CD14-positive monocyte (primary cell): ENCODE results near the gene WFS1. TPM values are rescaled to one million over a fixed set of nuclear protein-coding genes. Genes with fewer than 3 reads are reported as not detected.
A peak's percentile ranks its signal among the peaks of the same experiment; 100 is the strongest.

ENCODE experiments used
- DNase-seq, 3 donors: peaks; one replicate each; pipeline ENCODE4 v3.0.0-alpha.2; 2011 to 2022
- H2AFZ ChIP-seq: 2 replicates; pipeline ENCODE4 v1.6.0; 2012; ENCODE audit warnings: mild to moderate bottlenecking, low read depth, low read length, inconsistent platforms; ENCODE audit not compliant: insufficient read depth, poor library complexity, severe bottlenecking
- H3K27ac ChIP-seq, 2 donors: 1 replicate in 1 of 2; 2 replicates in 1 of 2; pipeline ENCODE4 v1.5.1; 2012 to 2013; ENCODE audit warnings: low read length in 2 of 2, control low read depth in 1 of 2, inconsistent platforms in 1 of 2, low read depth in 1 of 2, mild to moderate bottlenecking in 1 of 2
- H3K27me3 ChIP-seq, 2 donors: one replicate each; pipeline versions ENCODE4 v1.6.0 to v1.6.1; 2011 to 2013; ENCODE audit warnings: low read length in 2 of 2; ENCODE audit not compliant: control insufficient read depth in 2 of 2, insufficient read depth in 2 of 2
- H3K36me3 ChIP-seq, 2 donors: replicated peaks in 1 of 2; 1 replicate in 1 of 2; 2 replicates in 1 of 2; pipeline versions ENCODE4 v1.5.1 to v1.6.1; 2012 to 2013; ENCODE audit warnings: low read length in 2 of 2, control low read depth in 1 of 2, inconsistent platforms in 1 of 2, mild to moderate bottlenecking in 1 of 2; ENCODE audit not compliant: insufficient read depth in 2 of 2, control insufficient read depth in 1 of 2
- H3K4me1 ChIP-seq, 2 donors: 1 replicate in 1 of 2; 2 replicates in 1 of 2; pipeline versions ENCODE4 v1.5.1 to v1.6.1; 2012 to 2013; ENCODE audit warnings: low read length in 2 of 2, control low read depth in 1 of 2, inconsistent platforms in 1 of 2, mild to moderate bottlenecking in 1 of 2, moderate library complexity in 1 of 2; ENCODE audit not compliant: insufficient read depth in 2 of 2, control insufficient read depth in 1 of 2
- H3K4me2 ChIP-seq: replicated peaks from 2 replicates; pipeline ENCODE3; 2012; ENCODE audit warnings: low read length, moderate library complexity, mild to moderate bottlenecking; ENCODE audit not compliant: poor library complexity, severe bottlenecking; ENCODE audit errors: extremely low read depth
- H3K4me3 ChIP-seq, 3 experiments: fragments of 200-600 bp in 1 of 3; sonication (generic) in 1 of 3; replicated peaks in 1 of 3; 1 replicate in 2 of 3; 2 replicates in 1 of 3; pipeline ENCODE4 v1.5.1; 2011 to 2013; ENCODE audit warnings: low read length in 3 of 3, mild to moderate bottlenecking in 3 of 3, control low read depth in 2 of 3, low read depth in 2 of 3, inconsistent platforms in 1 of 3, moderate library complexity in 1 of 3
- H3K79me2 ChIP-seq: 2 replicates; pipeline ENCODE4 v1.6.0; 2012; ENCODE audit warnings: mild to moderate bottlenecking, control low read depth, inconsistent platforms, low read length, moderate library complexity; ENCODE audit not compliant: insufficient read depth
- H3K9ac ChIP-seq: 2 replicates; pipeline ENCODE4 v1.6.0; 2017; ENCODE audit warnings: low read length, mild to moderate bottlenecking; ENCODE audit not compliant: insufficient read depth, poor library complexity, severe bottlenecking
- H3K9me3 ChIP-seq, 2 donors: replicated peaks in 1 of 2; 1 replicate in 1 of 2; 2 replicates in 1 of 2; pipeline versions ENCODE4 v1.5.1 to v1.6.1; 2012 to 2013; ENCODE audit warnings: low read length in 2 of 2, control low read depth in 1 of 2; ENCODE audit not compliant: control insufficient read depth in 1 of 2, insufficient read depth in 1 of 2
- H4K20me1 ChIP-seq: 2 replicates; pipeline ENCODE4 v1.6.0; 2012; ENCODE audit warnings: mild to moderate bottlenecking, low read length, control low read depth, moderate library complexity; ENCODE audit not compliant: insufficient read depth
- H3K27ac Mint-ChIP-seq, 7 donors: one replicate each; pipeline ENCODE4 v1.8.0; 2020; ENCODE audit warnings: mild to moderate bottlenecking in 7 of 7, mixed read lengths in 7 of 7, moderate library complexity in 6 of 7, inconsistent platforms in 2 of 7
- H3K27me3 Mint-ChIP-seq, 3 donors: one replicate each; pipeline ENCODE4 v1.8.0; 2021 to 2022; ENCODE audit warnings: low read depth in 3 of 3, mild to moderate bottlenecking in 3 of 3, mixed read lengths in 3 of 3, moderate library complexity in 3 of 3, inconsistent platforms in 1 of 3
- H3K36me3 Mint-ChIP-seq, 2 donors: one replicate each; pipeline ENCODE4 v1.8.0; 2020; ENCODE audit warnings: mixed read lengths in 2 of 2, inconsistent platforms in 1 of 2, mild to moderate bottlenecking in 1 of 2
- H3K4me1 Mint-ChIP-seq: one replicate; pipeline ENCODE4 v1.8.0; 2020; ENCODE audit warnings: mild to moderate bottlenecking, mixed read lengths
- H3K4me3 Mint-ChIP-seq, 2 donors: one replicate each; pipeline ENCODE4 v1.8.0; 2020; ENCODE audit warnings: mild to moderate bottlenecking in 2 of 2, mixed read lengths in 2 of 2, moderate library complexity in 1 of 2
- H3K9me3 Mint-ChIP-seq, 7 donors: one replicate each; pipeline ENCODE4 v1.8.0; 2020 to 2022; ENCODE audit warnings: mixed read lengths in 7 of 7, mild to moderate bottlenecking in 6 of 7, moderate library complexity in 6 of 7, inconsistent platforms in 2 of 7
- WGBS: methylation state at CpG from one replicate; pipeline ENCODE4 v1.1.5; 2013; ENCODE audit warnings: missing lambda C conversion rate; ENCODE audit not compliant: insufficient coverage; 5-methylcytosine and 5-hydroxymethylcytosine counted together
- intact Hi-C, 2 donors: fragments of 100-400 bp; cut with micrococcal nuclease; formaldehyde crosslinking; loops; one replicate each; pipeline versions ENCODE4 v1.15.0 to v1.15.1; 2023
- polyA plus RNA-seq, 3 donors: library from polyadenylated mRNA; depleted of rRNA in 1 of 3; unstranded in 2 of 3; stranded (reverse) in 1 of 3; fragments of 300-500 nt in 2 of 3; fragments of >200 nt in 1 of 3; fragmentation: Illumina TruSeq in 2 of 3; gene quantifications; 1 replicate in 2 of 3; 2 replicates in 1 of 3; pipeline ENCODE4 v1.2.3, GENCODE V29; 2012 to 2021
- TF ChIP-seq, protein P1 (sequence below): fragments of 200-600 bp; IDR thresholded peaks from one replicate; pipeline ENCODE4 v1.8.0; 2022; ENCODE audit warnings: antibody characterized with exemption, mild to moderate bottlenecking

Gene WFS1
- polyA plus RNA-seq, 3 donors = 0.39 to 1.8 (median 0.93) TPM

DNA sequence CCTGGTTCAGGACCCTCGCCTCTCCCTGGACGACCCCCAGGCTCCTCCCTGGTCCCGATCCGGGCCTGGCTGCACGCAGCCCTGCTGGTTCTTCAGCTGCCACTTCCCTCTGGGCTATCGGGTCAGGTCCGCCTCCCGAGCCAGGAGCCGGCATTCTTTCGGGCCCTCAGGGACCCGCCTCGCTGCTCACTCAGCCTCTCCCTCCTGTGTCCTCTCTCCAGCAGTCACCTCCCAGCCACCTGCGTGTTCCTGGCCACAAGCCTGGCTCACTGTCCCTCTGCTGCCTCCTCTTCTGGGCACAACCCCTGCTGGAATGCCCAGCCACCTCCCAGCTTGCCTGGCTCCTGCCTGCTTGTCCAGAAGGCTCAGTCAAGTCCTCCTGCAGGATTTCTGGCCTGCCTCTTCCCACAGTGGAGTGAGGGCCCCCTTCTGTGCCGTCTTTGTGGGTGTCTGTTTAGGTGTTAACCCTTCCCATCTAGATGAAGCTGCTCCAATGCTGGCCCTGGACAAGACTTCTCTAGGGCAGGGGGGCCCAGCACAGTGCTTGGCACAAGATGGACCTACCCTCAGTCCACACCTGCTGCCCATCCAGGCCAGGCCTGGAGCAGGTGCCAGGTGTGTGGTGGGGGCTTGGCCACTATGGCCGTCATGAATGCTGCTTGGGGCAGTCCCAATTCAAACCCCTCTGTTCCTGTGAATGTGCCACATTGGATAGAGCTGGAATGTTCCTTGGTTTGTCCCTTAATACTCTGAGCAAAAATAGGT lies 2.2 kb downstream of the WFS1 start:
- WGBS = 89% methylated on average over 11 of the region's 15 CpGs
- Histone ChIP-seq H3K27me3 (peaks cover 8 to 34% of the 10 kb centered on the region in 2 donors), H3K27ac (no peak overlapping the region), H4K20me1 (no peaks in the 10 kb centered on the region), H3K4me2 (no peak overlapping the region), H3K9me3 (peaks cover 0 to 9% of the 10 kb centered on the region in 2 donors), H3K4me1 (peaks cover 28 to 36% of the 10 kb centered on the region in 2 donors), H2AFZ (no peak overlapping the region), H3K4me3 (no peak overlapping the region), H3K36me3 (no peaks in the 10 kb centered on the region), H3K9ac (no peak overlapping the region), H3K79me2 (no peaks in the 10 kb centered on the region)
- Mint-ChIP-seq H3K27ac (peak overlapping the region in 1 of 7 donors; percentile 31), H3K27me3 (peaks cover 30 to 66% (median 44%) of the 10 kb centered on the region in 3 donors), H3K4me3 (peak overlapping the region in 1 of 2 donors; percentile 52), H3K36me3 (peaks cover 0 to 2% of the 10 kb centered on the region in 2 donors), H3K9me3 (peaks cover 0 to 22% (median 7%) of the 10 kb centered on the region in 7 donors), H3K4me1 (peaks cover 27% of the 10 kb centered on the region)
- DNase-seq = no peak
- TF ChIP-seq, protein P1, sequence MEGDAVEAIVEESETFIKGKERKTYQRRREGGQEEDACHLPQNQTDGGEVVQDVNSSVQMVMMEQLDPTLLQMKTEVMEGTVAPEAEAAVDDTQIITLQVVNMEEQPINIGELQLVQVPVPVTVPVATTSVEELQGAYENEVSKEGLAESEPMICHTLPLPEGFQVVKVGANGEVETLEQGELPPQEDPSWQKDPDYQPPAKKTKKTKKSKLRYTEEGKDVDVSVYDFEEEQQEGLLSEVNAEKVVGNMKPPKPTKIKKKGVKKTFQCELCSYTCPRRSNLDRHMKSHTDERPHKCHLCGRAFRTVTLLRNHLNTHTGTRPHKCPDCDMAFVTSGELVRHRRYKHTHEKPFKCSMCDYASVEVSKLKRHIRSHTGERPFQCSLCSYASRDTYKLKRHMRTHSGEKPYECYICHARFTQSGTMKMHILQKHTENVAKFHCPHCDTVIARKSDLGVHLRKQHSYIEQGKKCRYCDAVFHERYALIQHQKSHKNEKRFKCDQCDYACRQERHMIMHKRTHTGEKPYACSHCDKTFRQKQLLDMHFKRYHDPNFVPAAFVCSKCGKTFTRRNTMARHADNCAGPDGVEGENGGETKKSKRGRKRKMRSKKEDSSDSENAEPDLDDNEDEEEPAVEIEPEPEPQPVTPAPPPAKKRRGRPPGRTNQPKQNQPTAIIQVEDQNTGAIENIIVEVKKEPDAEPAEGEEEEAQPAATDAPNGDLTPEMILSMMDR = no peak
- intact Hi-C loops = no loop called here

DNA sequence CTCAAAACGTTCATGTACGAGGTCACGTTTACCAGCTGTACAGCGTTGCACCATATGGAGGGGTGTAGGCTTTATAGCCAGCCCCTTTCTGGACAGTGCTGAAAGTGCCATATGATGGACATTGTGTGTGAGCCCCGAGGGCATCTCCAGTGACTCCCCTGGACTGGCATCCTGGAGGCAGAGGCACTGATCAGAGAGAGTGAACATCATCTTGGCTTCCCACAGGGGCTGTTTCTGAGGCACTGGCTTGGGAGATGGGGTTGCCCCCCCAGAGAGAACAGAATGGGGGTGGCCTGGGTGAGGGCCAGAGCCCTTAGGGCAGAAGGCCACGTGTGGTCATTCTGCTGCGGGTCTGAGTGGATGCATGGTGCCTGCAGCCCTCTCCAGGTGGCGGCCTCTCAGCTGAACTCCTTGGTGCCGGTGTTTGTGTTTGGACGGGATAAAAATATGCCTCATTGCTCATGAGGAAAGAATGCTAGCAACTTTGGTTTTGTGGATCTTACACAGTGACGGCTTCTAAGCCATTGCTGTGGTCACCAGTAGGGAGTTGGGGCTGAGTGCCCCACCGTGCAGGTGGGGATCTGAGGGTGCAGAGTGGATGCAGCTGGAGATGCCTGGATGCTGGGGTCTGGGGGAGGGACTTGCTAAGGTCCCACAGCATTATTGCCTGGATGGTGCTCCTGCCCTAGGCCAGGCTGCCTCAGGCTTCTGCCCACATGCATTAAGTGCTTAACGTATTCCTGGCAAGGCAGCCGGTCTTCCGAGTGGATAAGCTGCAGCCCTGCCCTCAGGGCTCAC lies 3.4 kb downstream of the WFS1 start:
- Mint-ChIP-seq H3K27me3 (peaks cover 28 to 61% (median 42%) of the 10 kb centered on the region in 3 donors), H3K4me3 (peak overlapping the region in 1 of 2 donors; percentile 44), H3K4me1 (peaks cover 16% of the 10 kb centered on the region), H3K9me3 (peaks cover 0 to 19% (median 7%) of the 10 kb centered on the region in 7 donors), H3K27ac (no peak overlapping the region), H3K36me3 (peaks cover 0 to 2% of the 10 kb centered on the region in 2 donors)
- peaks cover 8 to 34% of the 10 kb centered on the region in 2 donors for H3K27me3 ChIP-seq
- no peak overlapping the region for H3K27ac ChIP-seq
- 92% methylated on average over 12 of the region's 15 CpGs for WGBS
- peaks cover 0 to 9% of the 10 kb centered on the region in 2 donors for H3K9me3 ChIP-seq
- H3K36me3 ChIP-seq = no peaks in the 10 kb centered on the region
- no peak overlapping the region for H3K9ac ChIP-seq
- H4K20me1 ChIP-seq = no peaks in the 10 kb centered on the region
- H3K4me3 ChIP-seq = no peak overlapping the region
- no peak for DNase-seq
- H3K79me2 ChIP-seq = no peaks in the 10 kb centered on the region
- peaks cover 16 to 24% of the 10 kb centered on the region in 2 donors for H3K4me1 ChIP-seq
- intact Hi-C loops = no loop called here
- H3K4me2 ChIP-seq = no peak overlapping the region
- H2AFZ ChIP-seq = no peak overlapping the region
- TF ChIP-seq, protein P1 = no peak
